Upper lobe of left lung (tissue), 4 donors: ENCODE measurements around the gene OR2L3.

Experiments
- CTCF ChIP-seq, 6 experiments: fragments of 450-650 bp in 4 of 6; fragments of 200-600 bp in 2 of 6; sonication (generic) in 2 of 6; IDR thresholded peaks; one replicate each; pipeline ENCODE4 v1.5.1; 2016 to 2019; ENCODE audit warnings: antibody characterized with exemption in 6 of 6
- POLR2AphosphoS5 ChIP-seq, 2 donors: sonication (generic); formaldehyde crosslinking; IDR thresholded peaks; one replicate each; pipeline ENCODE4 v1.5.1; 2017; ENCODE audit warnings: antibody characterized with exemption in 2 of 2

- TF ChIP-seq CTCF (IDR thresholded peaks at IDR 0.05) (no peak), POLR2AphosphoS5 (IDR thresholded peaks at IDR 0.05) (no peak)
These were observed 1.4 kb upstream of the OR2L3 start for GRCh38 chr1:248045209-248045608.
